ENCODE measurements around the gene F13A1.

- TF ChIP-seq CTCF (IDR thresholded peaks at IDR 0.05) (no peak), POLR2A (IDR thresholded peaks at IDR 0.05) (no peak)
Measured at GRCh38 chr6:6178795-6179194, 141.7 kb downstream of the F13A1 start.
